WTC11 (cell line): ENCODE results near the gene COPB1. TPM values are rescaled to one million over a fixed set of nuclear protein-coding genes. Genes with fewer than 3 reads are reported as not detected.

Source experiments
- ATAC-seq: fragments of 200-7000 bp; cut with Tn5 transposase; 2 replicates; pipeline ENCODE4 v1.10.0; 2021; ENCODE audit warnings: mild to moderate bottlenecking, moderate library complexity
- CTCF ChIA-PET: fragments of 300-600 bp; sonication (Branson Sonifier 250); formaldehyde crosslinking; loops from one replicate; lab custom pipeline; 2021; ENCODE audit warnings: antibody characterized with exemption; lab: Charles Lee
- POLR2A ChIA-PET: fragments of 350-600 bp; sonication (Branson Sonifier 250); formaldehyde crosslinking; loops from one replicate; lab custom pipeline; 2021; ENCODE audit warnings: antibody characterized with exemption; lab: Charles Lee
- DNase-seq: peaks from one replicate; pipeline ENCODE4 v3.0.0; 2021; ENCODE audit warnings: low spot score
- H3K27ac Mint-ChIP-seq: 2 replicates; pipeline ENCODE4 v1.8.0; 2021; ENCODE audit warnings: mixed read lengths
- H3K27me3 Mint-ChIP-seq: 2 replicates; pipeline ENCODE4 v1.8.0; 2021; ENCODE audit warnings: low read depth, mild to moderate bottlenecking, moderate library complexity, mixed read lengths
- H3K36me3 Mint-ChIP-seq: 2 replicates; pipeline ENCODE4 v1.8.0; 2021; ENCODE audit warnings: mixed read lengths
- H3K4me1 Mint-ChIP-seq: 2 replicates; pipeline ENCODE4 v1.8.0; 2022; ENCODE audit warnings: mixed read lengths
- H3K4me3 Mint-ChIP-seq: 2 replicates; pipeline ENCODE4 v1.8.0; 2021; ENCODE audit warnings: mild to moderate bottlenecking, moderate library complexity, mixed read lengths
- H3K9me3 Mint-ChIP-seq: 2 replicates; pipeline ENCODE4 v1.8.0; 2021; ENCODE audit warnings: mixed read lengths
- ETV6 ChIP-seq: sonication (generic); formaldehyde crosslinking; IDR thresholded peaks from 2 replicates; pipeline ENCODE4 v1.8.1; 2022; ENCODE audit warnings: mild to moderate bottlenecking, missing genetic modification reagents
- FOXK1 ChIP-seq: sonication (generic); formaldehyde crosslinking; IDR thresholded peaks from 2 replicates; pipeline ENCODE4 v1.8.0; 2022; ENCODE audit warnings: mild to moderate bottlenecking, moderate library complexity, missing genetic modification reagents
- FOXP1 ChIP-seq: sonication (generic); formaldehyde crosslinking; IDR thresholded peaks from 2 replicates; pipeline ENCODE4 v1.8.0; 2022; ENCODE audit warnings: missing genetic modification reagents, mild to moderate bottlenecking, moderate library complexity, borderline replicate concordance
- GTF2I ChIP-seq: fragments of 250-450 bp; sonication (Bioruptor Pico); conservative IDR thresholded peaks from 2 replicates; pipeline ENCODE4 v1.4.0; 2021; ENCODE audit warnings: mild to moderate bottlenecking
- NFATC4 ChIP-seq: fragments of 250-450 bp; sonication (Bioruptor Pico); IDR thresholded peaks from 2 replicates; pipeline ENCODE4 v1.9.0; 2021; ENCODE audit warnings: mild to moderate bottlenecking
- NFE2L1 ChIP-seq: sonication (generic); formaldehyde crosslinking; IDR thresholded peaks from 2 replicates; pipeline ENCODE4 v1.8.1; 2023; ENCODE audit warnings: missing genetic modification reagents
- PRRX2 ChIP-seq: fragments of 250-450 bp; sonication (Bioruptor Pico); IDR thresholded peaks from 2 replicates; pipeline ENCODE4 v1.8.0; 2021; ENCODE audit warnings: mild to moderate bottlenecking
- RELA ChIP-seq: sonication (generic); formaldehyde crosslinking; IDR thresholded peaks from 2 replicates; pipeline ENCODE4 v1.8.1; 2022; ENCODE audit warnings: missing genetic modification reagents, mild to moderate bottlenecking, borderline replicate concordance
- SMAD4 ChIP-seq: sonication (generic); formaldehyde crosslinking; IDR thresholded peaks from 2 replicates; pipeline ENCODE4 v1.8.0; 2022; ENCODE audit warnings: mild to moderate bottlenecking, missing genetic modification reagents
- SP1 ChIP-seq: sonication (generic); formaldehyde crosslinking; conservative IDR thresholded peaks from 2 replicates; pipeline ENCODE4 v1.8.1; 2022; ENCODE audit warnings: missing genetic modification reagents
- TP53 ChIP-seq: sonication (generic); formaldehyde crosslinking; IDR thresholded peaks from 2 replicates; pipeline ENCODE4 v1.8.1; 2023; ENCODE audit warnings: mild to moderate bottlenecking, missing genetic modification reagents
- ZBTB21 ChIP-seq: sonication (generic); formaldehyde crosslinking; IDR thresholded peaks from 2 replicates; pipeline ENCODE4 v1.8.1; 2023; ENCODE audit warnings: mild to moderate bottlenecking, missing genetic modification reagents, borderline replicate concordance
- ZNF396 ChIP-seq: fragments of 250-450 bp; sonication (Bioruptor Pico); IDR thresholded peaks from 2 replicates; pipeline ENCODE4 v1.8.0; 2021; ENCODE audit warnings: mild to moderate bottlenecking, moderate library complexity, borderline replicate concordance
- ZNF416 ChIP-seq: fragments of 250-450 bp; sonication (Bioruptor Pico); IDR thresholded peaks from 2 replicates; pipeline ENCODE4 v1.9.0; 2021; ENCODE audit warnings: mild to moderate bottlenecking, inconsistent platforms
- total RNA-seq: library from RNA; stranded (reverse); gene quantifications from 3 replicates; pipeline ENCODE4 v1.2.3, GENCODE V29; 2021
- TF ChIP-seq, protein P1 (sequence below): sonication (generic); formaldehyde crosslinking; IDR thresholded peaks from 2 replicates; pipeline ENCODE4 v1.8.1; 2022; ENCODE audit warnings: low read depth, mild to moderate bottlenecking, moderate library complexity, missing genetic modification reagents, borderline replicate concordance
- TF ChIP-seq, protein P2 (sequence below): sonication (generic); formaldehyde crosslinking; IDR thresholded peaks from 2 replicates; pipeline ENCODE4 v1.8.1; 2022; ENCODE audit warnings: mild to moderate bottlenecking, missing genetic modification reagents, moderate library complexity, borderline replicate concordance
- TF ChIP-seq, protein P3 (sequence below): fragments of 250-450 bp; sonication (Bioruptor Pico); IDR thresholded peaks from 2 replicates; pipeline ENCODE4 v2.1.2; 2022; ENCODE audit warnings: mild to moderate bottlenecking, moderate library complexity
- TF ChIP-seq, protein P4 (sequence below): sonication (generic); formaldehyde crosslinking; IDR thresholded peaks from 2 replicates; pipeline ENCODE4 v1.8.0; 2022; ENCODE audit warnings: mild to moderate bottlenecking, missing genetic modification reagents
- TF ChIP-seq, protein P5 (sequence below): sonication (generic); formaldehyde crosslinking; IDR thresholded peaks from 2 replicates; pipeline ENCODE4 v1.8.1; 2023; ENCODE audit warnings: mild to moderate bottlenecking, missing genetic modification reagents

Gene COPB1
- total RNA-seq, 1 experiment from 2014 or later, result 76.3 TPM

DNA sequence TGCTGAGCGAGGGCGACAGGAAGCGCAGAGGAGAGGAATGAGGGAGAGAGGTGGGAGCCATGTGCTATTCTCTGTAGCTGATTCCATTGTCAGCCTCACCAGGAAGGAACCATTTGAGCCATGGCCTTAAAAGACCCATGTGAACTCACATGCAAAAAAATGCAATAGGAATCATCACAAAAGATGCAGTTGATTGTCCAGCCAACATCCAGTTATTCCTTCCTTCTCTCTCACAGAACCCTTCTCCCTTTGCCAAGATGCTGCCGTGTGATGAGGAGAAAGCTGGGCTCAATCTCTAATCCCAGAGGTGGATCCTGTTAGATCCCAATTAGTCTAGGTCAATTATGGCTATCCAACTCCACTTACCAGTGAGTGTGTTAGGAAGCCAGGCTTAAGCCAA is 82.4 kb downstream of the COPB1 start (continued):
- TF ChIP-seq, protein P1, sequence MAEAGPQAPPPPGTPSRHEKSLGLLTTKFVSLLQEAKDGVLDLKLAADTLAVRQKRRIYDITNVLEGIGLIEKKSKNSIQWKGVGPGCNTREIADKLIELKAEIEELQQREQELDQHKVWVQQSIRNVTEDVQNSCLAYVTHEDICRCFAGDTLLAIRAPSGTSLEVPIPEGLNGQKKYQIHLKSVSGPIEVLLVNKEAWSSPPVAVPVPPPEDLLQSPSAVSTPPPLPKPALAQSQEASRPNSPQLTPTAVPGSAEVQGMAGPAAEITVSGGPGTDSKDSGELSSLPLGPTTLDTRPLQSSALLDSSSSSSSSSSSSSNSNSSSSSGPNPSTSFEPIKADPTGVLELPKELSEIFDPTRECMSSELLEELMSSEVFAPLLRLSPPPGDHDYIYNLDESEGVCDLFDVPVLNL (CRISPR knock-in tag), result no peak
- TF ChIP-seq, protein P2, sequence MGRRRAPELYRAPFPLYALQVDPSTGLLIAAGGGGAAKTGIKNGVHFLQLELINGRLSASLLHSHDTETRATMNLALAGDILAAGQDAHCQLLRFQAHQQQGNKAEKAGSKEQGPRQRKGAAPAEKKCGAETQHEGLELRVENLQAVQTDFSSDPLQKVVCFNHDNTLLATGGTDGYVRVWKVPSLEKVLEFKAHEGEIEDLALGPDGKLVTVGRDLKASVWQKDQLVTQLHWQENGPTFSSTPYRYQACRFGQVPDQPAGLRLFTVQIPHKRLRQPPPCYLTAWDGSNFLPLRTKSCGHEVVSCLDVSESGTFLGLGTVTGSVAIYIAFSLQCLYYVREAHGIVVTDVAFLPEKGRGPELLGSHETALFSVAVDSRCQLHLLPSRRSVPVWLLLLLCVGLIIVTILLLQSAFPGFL, result no peak
- TF ChIP-seq, protein P3, sequence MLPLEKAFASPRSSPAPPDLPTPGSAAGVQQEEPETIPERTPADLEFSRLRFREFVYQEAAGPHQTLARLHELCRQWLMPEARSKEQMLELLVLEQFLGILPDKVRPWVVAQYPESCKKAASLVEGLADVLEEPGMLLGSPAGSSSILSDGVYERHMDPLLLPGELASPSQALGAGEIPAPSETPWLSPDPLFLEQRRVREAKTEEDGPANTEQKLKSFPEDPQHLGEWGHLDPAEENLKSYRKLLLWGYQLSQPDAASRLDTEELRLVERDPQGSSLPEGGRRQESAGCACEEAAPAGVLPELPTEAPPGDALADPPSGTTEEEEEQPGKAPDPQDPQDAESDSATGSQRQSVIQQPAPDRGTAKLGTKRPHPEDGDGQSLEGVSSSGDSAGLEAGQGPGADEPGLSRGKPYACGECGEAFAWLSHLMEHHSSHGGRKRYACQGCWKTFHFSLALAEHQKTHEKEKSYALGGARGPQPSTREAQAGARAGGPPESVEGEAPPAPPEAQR (CRISPR knock-in tag), result no peak
- TF ChIP-seq SMAD4 (CRISPR knock-in tag), result no peak

DNA sequence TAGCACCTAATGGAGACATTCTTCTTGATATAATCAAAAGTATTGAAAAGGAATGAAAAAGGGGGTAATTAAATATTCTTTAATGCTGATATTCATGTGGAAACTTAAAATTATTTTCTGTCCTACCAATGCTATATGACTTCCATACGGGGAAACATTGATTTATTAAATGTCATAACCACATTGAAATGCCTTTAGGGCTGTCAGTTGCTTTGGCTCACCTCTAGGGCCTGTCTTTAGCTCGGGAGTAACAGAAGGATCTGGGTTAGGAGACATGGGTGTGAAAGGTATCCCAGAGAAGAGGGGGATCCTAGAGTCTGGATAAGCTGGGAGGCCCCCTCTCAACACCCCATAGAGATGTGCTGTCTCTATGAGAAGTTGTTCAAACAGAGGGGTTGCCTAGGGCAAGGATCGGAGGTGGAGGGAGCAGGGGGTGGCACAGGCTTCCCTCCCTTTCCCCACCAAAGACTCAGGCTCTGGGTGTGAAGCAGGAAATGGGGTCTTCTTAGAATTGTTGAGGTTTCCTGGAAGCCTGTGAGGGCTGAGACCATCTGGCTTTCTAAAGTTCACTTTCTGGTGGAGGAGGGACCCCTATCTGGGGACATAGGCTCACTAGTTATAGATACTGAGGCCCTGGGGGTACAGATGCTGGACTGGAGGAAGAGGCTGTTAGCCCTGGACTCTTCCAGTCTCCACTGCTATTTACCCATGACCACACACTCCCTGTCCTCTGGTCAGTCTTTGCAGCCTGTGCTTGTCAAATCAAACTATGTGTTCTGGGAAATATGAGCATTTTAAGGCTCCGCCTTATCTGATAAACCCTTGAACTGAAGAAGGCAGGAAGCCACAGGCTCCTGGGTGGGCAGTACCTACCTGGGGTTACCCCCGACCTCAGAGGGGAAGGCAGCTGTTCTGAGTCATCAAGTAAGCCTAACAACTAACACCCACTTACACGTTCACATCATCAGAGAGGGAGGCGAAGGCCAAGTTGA is 84.8 kb downstream of the COPB1 start:
- no peak for DNase-seq
- peaks cover 57% of the 10 kb centered on the region for H3K4me1 Mint-ChIP-seq
- no peaks in the 10 kb centered on the region for H3K36me3 Mint-ChIP-seq
- ChIA-PET POLR2A (no interaction called here), CTCF (interaction anchor here (1.9 to 8.6 kb wide), 8 partner anchors 8 to 112 kb away, joined by 5 to 255 read pairs (median 8); no protein-coding TSS in a partner anchor)
- H3K27me3 Mint-ChIP-seq, result no peaks in the 10 kb centered on the region; the same call in 1 of the 2 replicates
- ATAC-seq, result 0 out of 2 replicates have a peak, but pooled peaks have one; percentile 12
- H3K27ac Mint-ChIP-seq, result no peak overlapping the region
- H3K9me3 Mint-ChIP-seq, result no peaks in the 10 kb centered on the region
- TF ChIP-seq, protein P4, sequence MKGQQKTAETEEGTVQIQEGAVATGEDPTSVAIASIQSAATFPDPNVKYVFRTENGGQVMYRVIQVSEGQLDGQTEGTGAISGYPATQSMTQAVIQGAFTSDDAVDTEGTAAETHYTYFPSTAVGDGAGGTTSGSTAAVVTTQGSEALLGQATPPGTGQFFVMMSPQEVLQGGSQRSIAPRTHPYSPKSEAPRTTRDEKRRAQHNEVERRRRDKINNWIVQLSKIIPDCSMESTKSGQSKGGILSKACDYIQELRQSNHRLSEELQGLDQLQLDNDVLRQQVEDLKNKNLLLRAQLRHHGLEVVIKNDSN (CRISPR knock-in tag), result no peak
- TF ChIP-seq ZBTB21 (CRISPR knock-in tag) (no peak), NFATC4 (CRISPR knock-in tag) (no peak), SP1 (CRISPR knock-in tag) (no peak), TP53 (no peak), PRRX2 (CRISPR knock-in tag) (no peak), FOXP1 (CRISPR knock-in tag) (no peak), NFE2L1 (no peak), RELA (CRISPR knock-in tag) (no peak), GTF2I (CRISPR knock-in tag) (no peak), FOXK1 (CRISPR knock-in tag) (no peak), ZNF416 (CRISPR knock-in tag) (no peak), ZNF396 (no peak), ETV6 (CRISPR knock-in tag) (no peak)
- TF ChIP-seq, protein P5, sequence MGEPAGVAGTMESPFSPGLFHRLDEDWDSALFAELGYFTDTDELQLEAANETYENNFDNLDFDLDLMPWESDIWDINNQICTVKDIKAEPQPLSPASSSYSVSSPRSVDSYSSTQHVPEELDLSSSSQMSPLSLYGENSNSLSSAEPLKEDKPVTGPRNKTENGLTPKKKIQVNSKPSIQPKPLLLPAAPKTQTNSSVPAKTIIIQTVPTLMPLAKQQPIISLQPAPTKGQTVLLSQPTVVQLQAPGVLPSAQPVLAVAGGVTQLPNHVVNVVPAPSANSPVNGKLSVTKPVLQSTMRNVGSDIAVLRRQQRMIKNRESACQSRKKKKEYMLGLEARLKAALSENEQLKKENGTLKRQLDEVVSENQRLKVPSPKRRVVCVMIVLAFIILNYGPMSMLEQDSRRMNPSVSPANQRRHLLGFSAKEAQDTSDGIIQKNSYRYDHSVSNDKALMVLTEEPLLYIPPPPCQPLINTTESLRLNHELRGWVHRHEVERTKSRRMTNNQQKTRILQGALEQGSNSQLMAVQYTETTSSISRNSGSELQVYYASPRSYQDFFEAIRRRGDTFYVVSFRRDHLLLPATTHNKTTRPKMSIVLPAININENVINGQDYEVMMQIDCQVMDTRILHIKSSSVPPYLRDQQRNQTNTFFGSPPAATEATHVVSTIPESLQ (CRISPR knock-in tag), result no peak
- TF ChIP-seq, protein P2, result no peak
- H3K4me3 Mint-ChIP-seq, result no peak overlapping the region
